ENCODE results near the gene LRRC75A.

DNA sequence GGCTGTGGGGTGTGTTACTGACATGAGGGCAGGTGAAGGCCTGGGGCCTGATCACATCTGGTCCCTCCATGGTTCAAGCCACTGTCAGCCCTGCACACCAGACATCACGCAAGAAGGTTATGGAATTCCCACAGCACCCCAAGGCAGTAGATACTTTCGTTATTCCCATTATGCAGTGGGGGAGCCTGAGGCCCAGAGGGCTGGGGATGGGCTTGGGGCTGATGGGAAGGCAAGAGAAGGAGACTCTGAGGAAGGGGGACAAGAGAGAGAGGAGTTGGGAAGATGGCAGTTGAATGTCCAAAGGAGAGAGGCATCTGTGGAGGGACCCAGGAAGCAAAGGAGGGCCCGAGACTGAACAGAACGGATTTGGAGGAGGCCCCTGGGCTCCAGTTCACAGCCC lies 42.0 kb downstream of the LRRC75A start:
- TF ChIP-seq, protein P1, sequence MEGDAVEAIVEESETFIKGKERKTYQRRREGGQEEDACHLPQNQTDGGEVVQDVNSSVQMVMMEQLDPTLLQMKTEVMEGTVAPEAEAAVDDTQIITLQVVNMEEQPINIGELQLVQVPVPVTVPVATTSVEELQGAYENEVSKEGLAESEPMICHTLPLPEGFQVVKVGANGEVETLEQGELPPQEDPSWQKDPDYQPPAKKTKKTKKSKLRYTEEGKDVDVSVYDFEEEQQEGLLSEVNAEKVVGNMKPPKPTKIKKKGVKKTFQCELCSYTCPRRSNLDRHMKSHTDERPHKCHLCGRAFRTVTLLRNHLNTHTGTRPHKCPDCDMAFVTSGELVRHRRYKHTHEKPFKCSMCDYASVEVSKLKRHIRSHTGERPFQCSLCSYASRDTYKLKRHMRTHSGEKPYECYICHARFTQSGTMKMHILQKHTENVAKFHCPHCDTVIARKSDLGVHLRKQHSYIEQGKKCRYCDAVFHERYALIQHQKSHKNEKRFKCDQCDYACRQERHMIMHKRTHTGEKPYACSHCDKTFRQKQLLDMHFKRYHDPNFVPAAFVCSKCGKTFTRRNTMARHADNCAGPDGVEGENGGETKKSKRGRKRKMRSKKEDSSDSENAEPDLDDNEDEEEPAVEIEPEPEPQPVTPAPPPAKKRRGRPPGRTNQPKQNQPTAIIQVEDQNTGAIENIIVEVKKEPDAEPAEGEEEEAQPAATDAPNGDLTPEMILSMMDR (IDR thresholded peaks at IDR 0.05; ENCODE audit: low read depth, low read length, missing input control) = no peak
- TF ChIP-seq, protein P2, sequence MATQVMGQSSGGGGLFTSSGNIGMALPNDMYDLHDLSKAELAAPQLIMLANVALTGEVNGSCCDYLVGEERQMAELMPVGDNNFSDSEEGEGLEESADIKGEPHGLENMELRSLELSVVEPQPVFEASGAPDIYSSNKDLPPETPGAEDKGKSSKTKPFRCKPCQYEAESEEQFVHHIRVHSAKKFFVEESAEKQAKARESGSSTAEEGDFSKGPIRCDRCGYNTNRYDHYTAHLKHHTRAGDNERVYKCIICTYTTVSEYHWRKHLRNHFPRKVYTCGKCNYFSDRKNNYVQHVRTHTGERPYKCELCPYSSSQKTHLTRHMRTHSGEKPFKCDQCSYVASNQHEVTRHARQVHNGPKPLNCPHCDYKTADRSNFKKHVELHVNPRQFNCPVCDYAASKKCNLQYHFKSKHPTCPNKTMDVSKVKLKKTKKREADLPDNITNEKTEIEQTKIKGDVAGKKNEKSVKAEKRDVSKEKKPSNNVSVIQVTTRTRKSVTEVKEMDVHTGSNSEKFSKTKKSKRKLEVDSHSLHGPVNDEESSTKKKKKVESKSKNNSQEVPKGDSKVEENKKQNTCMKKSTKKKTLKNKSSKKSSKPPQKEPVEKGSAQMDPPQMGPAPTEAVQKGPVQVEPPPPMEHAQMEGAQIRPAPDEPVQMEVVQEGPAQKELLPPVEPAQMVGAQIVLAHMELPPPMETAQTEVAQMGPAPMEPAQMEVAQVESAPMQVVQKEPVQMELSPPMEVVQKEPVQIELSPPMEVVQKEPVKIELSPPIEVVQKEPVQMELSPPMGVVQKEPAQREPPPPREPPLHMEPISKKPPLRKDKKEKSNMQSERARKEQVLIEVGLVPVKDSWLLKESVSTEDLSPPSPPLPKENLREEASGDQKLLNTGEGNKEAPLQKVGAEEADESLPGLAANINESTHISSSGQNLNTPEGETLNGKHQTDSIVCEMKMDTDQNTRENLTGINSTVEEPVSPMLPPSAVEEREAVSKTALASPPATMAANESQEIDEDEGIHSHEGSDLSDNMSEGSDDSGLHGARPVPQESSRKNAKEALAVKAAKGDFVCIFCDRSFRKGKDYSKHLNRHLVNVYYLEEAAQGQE (IDR thresholded peaks at IDR 0.05) = no peak
- TF ChIP-seq, protein P3, sequence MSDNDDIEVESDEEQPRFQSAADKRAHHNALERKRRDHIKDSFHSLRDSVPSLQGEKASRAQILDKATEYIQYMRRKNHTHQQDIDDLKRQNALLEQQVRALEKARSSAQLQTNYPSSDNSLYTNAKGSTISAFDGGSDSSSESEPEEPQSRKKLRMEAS (IDR thresholded peaks at IDR 0.05) = no peak
